Activated CD4-positive, alpha-beta T cell treated with anti-CD3 and anti-CD28 coated beads, Interleukin-2, amount 50 U/mL, for 24 hours (primary cell): ENCODE data around the gene BTBD18.

Experiments used
- DNase-seq, 2 donors: peaks; one replicate each; pipeline ENCODE4 v3.0.0-alpha.2; 2020; ENCODE audit warnings: low read depth in 1 of 2, low spot score in 1 of 2

The BTBD18 gene

GRCh38 chr11:57751676-57752253 is at the start of gene BTBD18:
Gene BTBD18 (minus strand): TSS chr11:57751819. CDS start chr11:57751188, 631 bp downstream.
- no peak for DNase-seq

GRCh38 chr11:57801183-57801485 is 49.5 kb upstream of the BTBD18 start:
- DNase-seq: no peak

GRCh38 chr11:57800444-57801182 is 49.0 kb upstream of the BTBD18 start:
- DNase-seq: peak in 1 of 2 donors; percentile 11

GRCh38 chr11:57798905-57799559 is 47.4 kb upstream of the BTBD18 start:
- DNase-seq: no peak

GRCh38 chr11:57793351-57794115 is 41.9 kb upstream of the BTBD18 start:
- DNase-seq: no peak

DNA sequence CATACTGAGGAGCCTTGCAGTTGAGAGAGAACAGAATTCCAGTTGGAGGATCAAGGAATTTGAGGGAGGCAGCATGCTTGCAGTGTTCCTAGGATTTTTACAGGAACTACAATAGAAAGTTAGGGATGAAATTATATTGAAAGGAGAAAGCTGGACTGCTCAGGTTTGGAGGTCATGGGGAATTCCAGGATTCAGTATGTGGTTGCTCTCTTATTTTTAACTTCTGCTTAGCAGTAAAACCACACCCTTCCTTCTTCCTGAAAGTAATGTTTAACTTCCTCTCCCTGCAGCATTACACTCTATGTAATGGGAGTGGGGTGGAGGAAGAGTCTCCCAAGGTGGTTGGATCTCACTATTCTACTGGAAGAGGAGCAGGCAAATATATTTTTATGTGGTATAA is 41.3 kb upstream of the BTBD18 start:
- no peak for DNase-seq

DNA sequence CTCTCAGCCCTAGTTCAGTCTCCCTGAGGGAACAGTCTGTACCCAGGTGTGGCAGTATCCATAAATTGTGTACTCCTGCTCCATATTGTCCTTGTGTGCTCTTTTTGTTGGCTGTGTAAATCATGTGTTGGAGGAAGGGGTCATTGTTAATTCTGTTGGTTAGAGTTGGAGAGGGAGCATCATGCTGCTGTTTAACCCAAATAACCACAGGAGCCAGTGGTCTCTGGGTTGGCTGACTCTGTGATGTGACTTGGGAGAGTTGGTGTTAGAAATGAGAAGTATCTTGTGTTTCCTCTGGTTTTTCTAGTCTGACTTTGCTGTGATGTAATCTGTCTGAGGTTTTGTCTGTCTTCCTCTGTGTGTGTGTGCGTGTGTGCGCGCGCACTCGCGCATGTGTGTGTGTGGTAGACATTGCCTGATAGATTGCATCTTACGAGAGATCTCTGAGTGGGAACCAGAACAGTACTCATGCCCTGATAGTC is 40.5 kb upstream of the BTBD18 start:
- peak; percentile 55 to 72 for DNase-seq

- DNase-seq: no peak
Measured at GRCh38 chr11:57791321-57792059, 39.9 kb upstream of the BTBD18 start.

GRCh38 chr11:57788703-57789088 is 37.1 kb upstream of the BTBD18 start:
- no peak for DNase-seq

DNA sequence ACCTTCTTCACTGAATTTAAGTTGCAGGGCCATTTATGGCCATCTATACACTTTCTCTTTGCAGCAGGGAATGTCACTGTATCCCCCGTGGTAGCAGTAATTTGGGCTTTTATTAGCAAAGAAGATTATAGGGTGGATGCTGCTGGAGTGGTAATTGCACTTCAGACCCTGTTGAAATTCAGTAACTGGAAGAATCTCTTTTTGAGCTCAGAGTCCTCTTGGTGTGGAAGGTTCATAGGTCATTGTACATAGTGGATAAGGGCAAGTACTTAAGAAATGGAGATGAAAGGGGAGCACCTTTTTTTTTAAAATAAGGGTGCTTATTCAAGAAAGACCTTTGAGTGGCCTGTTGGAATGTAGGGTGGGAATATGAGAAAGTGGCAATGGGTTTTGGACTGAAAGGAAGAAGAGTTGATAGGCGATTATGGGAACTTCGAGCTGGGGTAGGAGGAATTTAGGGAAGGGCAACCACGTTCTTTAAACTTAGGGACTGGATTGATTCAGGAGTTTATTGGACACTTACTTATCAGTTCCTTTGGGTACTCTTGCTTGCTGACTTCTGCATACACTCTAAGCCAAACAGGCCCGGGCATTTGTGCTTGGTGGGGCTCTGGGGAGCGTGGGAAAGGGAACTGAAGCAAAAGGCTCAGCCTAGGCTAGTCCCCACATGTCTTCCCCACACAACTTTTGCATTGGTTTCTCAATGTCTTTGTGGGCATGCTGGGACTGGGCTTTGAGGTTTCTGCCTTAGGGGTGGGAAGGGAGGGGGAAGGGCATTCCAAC is 36.5 kb upstream of the BTBD18 start:
- DNase-seq: no peak

GRCh38 chr11:57787006-57787604 is 35.5 kb upstream of the BTBD18 start:
- no peak for DNase-seq

DNA sequence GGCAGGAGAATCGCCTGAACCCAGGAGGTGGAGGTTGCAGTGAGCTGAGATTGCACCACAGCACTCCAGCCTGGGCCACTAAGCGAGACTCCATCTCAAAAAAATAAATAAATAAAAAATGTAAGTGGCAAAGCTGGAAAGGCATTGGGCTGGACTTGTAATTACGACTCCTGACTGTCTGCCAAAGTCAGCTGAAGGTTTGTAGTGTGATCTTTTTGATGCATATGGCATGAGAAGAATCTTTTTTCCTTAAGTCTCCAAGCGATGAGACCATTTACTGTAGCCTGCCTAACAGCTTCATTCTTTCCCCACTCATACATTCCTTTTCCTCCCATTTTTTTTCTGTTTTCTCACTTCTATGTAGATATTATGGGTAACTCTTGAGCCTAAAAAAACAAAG is 34.8 kb upstream of the BTBD18 start:
- no peak for DNase-seq

DNA sequence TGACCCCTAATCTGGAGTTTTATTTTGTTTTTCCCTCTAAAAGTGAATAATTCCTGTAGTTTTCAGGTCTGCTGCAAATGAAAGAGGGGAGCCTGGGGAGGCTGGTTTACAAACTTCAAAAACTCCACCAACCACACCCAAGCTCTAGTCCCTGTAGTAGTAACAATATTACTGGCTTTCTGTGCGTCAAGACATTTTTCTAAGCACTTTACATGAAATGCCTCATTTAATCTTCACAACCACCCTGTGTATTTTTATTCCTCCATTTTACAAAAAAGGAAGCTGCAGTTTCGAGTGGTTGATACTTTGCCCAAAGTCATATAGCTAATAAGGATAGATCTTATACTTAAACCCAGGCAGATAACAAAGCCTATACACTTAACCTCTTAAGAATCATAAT is 33.5 kb upstream of the BTBD18 start:
- DNase-seq: no peak

DNA sequence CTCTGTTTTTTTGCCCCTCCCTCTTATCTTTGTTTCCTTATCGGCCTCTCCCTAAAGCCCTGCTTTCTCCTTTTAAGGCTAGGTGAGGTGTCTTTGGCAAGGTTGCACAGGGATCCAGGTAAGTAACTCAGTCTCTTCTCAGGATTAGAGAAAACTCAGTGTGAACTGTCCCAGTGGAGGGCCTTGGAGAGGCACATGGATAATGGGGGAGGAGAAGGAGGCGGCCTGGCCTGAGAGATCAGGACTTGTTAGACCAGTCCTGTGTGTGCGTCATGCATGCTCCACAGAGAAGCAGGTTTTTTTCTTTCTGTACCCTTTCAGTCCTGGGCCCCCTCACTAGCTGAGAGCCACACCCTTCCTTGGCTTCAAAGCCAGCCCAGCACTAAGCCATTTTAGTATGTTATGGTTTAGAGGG is 29.9 kb upstream of the BTBD18 start:
- DNase-seq: no peak

DNA sequence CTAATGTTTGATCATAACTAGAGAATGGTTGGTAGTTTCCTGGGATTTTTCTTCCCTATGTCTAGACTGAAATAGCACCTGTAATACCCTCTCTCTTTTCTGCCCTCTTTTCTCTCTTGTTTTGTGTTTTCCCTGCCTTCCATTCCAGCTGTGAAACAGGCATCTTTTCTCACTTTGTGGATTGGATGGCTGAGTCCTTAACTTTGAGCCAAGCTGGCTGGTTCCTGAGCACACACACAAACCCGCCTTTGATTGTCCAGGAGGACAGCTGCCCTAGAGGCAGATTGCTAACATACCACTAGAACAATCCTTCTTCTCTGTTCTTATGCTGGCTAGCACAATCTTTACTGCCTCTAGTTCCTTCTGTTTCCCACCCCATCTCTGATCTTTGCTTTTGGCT is 27.7 kb upstream of the BTBD18 start:
- no peak for DNase-seq

GRCh38 chr11:57778318-57779037 is 26.9 kb upstream of the BTBD18 start:
- no peak for DNase-seq

DNA sequence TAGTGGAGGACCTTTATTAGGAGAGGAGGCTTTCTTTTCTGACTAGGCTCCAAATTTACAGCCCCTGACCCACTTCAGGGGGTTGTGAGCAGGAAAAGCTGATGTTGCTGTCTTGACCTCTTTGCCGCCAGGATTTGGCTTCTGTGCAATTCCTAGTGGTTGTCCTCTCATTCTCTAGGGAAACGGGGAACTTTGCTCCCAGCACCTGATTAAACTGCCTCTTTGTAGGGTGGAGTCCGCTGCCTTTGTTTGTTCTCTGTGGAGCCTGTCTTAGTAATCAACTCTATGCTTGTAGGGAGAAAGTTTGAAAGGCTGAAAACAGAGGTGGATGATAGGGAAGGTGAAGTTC is 26.3 kb upstream of the BTBD18 start:
- DNase-seq: no peak

DNA sequence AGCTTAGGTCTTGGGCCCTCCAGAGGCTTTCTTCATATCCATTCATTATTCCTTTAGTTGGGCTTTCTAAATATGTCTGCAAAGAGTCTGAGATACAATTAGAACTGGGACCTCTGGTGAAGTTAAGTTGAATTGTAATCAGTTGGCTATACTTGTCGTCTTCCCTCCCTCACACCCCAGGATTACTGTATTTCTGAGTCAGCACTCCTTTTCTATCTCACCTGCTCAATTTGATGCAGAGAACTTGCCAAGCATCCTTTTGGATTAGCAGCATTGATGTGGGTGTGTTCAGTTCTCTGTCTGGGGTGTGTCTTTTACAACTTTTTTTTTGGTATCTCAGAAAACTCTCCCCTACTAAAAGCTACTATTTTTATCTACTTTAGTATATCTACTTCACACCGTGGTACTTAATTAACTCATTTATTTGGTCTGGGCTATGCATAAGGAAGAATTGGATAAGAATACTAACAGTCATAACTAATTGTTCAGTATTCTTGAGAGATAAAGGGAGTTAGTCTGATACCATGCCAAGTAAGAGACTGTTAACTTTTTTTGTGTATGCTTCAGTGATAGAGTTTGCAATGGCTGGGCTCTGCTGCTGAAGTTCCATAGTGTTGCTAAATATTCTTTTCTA is 25.1 kb upstream of the BTBD18 start:
- no peak for DNase-seq

GRCh38 chr11:57776031-57776521 is 24.5 kb upstream of the BTBD18 start:
- no peak for DNase-seq
